Gastroesophageal sphincter (tissue), 4 donors: ENCODE results near the gene PARP8. TPM values are rescaled to one million over a fixed set of nuclear protein-coding genes. Genes with fewer than 3 reads are reported as not detected.

Source experiments
- ATAC-seq: fragments of 150-250 bp; one replicate; pipeline ENCODE4 v1.9.1; 2016; ENCODE audit warnings: mild to moderate bottlenecking, moderate library complexity
- H3K27ac ChIP-seq, 4 donors: fragments of 200-600 bp; sonication (generic) in 3 of 4; 1 replicate in 3 of 4; 2 replicates in 1 of 4; pipeline ENCODE4 v1.5.1; 2016 to 2019
- H3K27me3 ChIP-seq: fragments of 200-600 bp; sonication (generic); one replicate; pipeline ENCODE4 v1.5.1; 2019
- H3K36me3 ChIP-seq, 2 donors: fragments of 200-600 bp; sonication (generic); one replicate each; pipeline ENCODE4 v1.5.1; 2019; ENCODE audit warnings: control low read depth in 1 of 2
- H3K4me1 ChIP-seq, 3 donors: fragments of 200-600 bp; sonication (generic); 1 replicate in 2 of 3; 2 replicates in 1 of 3; pipeline ENCODE4 v1.5.1; 2016 to 2019; ENCODE audit warnings: control low read depth in 2 of 3
- H3K4me3 ChIP-seq, 2 donors: fragments of 200-600 bp; sonication (generic); one replicate each; pipeline ENCODE4 v1.5.1; 2019; ENCODE audit warnings: mild to moderate bottlenecking in 1 of 2, moderate library complexity in 1 of 2
- H3K9me3 ChIP-seq, 3 donors: fragments of 200-600 bp; sonication (generic); one replicate each; pipeline ENCODE4 v1.5.1; 2017 to 2019; ENCODE audit warnings: control low read depth in 2 of 3
- CTCF ChIP-seq, 4 experiments: fragments of 200-600 bp in 2 of 4; fragments of 450-650 bp in 2 of 4; sonication (generic) in 1 of 4; IDR thresholded peaks; one replicate each; pipeline ENCODE4 v1.5.1; 2017 to 2019; ENCODE audit warnings: antibody characterized with exemption in 4 of 4, mild to moderate bottlenecking in 2 of 4, moderate library complexity in 2 of 4
- EP300 ChIP-seq: sonication (generic); formaldehyde crosslinking; IDR thresholded peaks from one replicate; pipeline ENCODE4 v1.6.1; 2017; ENCODE audit warnings: antibody characterized with exemption, mild to moderate bottlenecking
- POLR2A ChIP-seq, 2 donors: fragments of 450-650 bp; IDR thresholded peaks; one replicate each; pipeline ENCODE4 v1.6.1; 2017; ENCODE audit warnings: antibody characterized with exemption in 2 of 2, mild to moderate bottlenecking in 2 of 2, moderate library complexity in 1 of 2
- POLR2AphosphoS5 ChIP-seq: sonication (generic); formaldehyde crosslinking; IDR thresholded peaks from one replicate; pipeline ENCODE4 v1.6.1; 2017; ENCODE audit warnings: antibody characterized with exemption
- WGBS, 2 donors: methylation state at CpG; one replicate each; pipeline ENCODE4 v1.1.5; 2018; ENCODE audit warnings: low coverage in 1 of 2; 5-methylcytosine and 5-hydroxymethylcytosine counted together
- total RNA-seq, 4 donors: library from RNA; depleted of rRNA; stranded (reverse); fragments of >200 nt; gene quantifications; one replicate each; pipeline ENCODE4 v1.1.0, GENCODE V29; 2016

The PARP8 gene
- total RNA-seq, 4 donors from 2014 or later: 3.9 to 43.1 (median 24.8) TPM

- no peaks in the 10 kb centered on the region for H3K9me3 ChIP-seq
- 59 to 75% methylated on average over 3 of the region's 3 CpGs for WGBS, 2 donors
- H3K27ac ChIP-seq: no peak overlapping the region
- no peaks in the 10 kb centered on the region for H3K27me3 ChIP-seq
- no peak overlapping the region for H3K4me3 ChIP-seq
- H3K4me1 ChIP-seq: no peaks in the 10 kb centered on the region
- no peaks in the 10 kb centered on the region for H3K36me3 ChIP-seq
- ATAC-seq: no peak
- TF ChIP-seq CTCF (IDR thresholded peaks at IDR 0.05): no peak
- no peak for TF ChIP-seq POLR2A (IDR thresholded peaks at IDR 0.05)
- TF ChIP-seq POLR2AphosphoS5: no peak
- TF ChIP-seq EP300: no peak
Observed at GRCh38 chr5:50887889-50888633, 221.6 kb downstream of the PARP8 start.

GRCh38 chr5:50888751-50889150, 222.3 kb downstream of the PARP8 start:
- H3K27me3 ChIP-seq: no peaks in the 10 kb centered on the region
- no peaks in the 10 kb centered on the region for H3K36me3 ChIP-seq
- WGBS, 2 donors: 91 to 100% methylated on average over 1 of the region's 1 CpG
- no peak overlapping the region for H3K4me3 ChIP-seq
- no peak for ATAC-seq
- H3K27ac ChIP-seq: no peak overlapping the region
- TF ChIP-seq EP300 (no peak), POLR2A (IDR thresholded peaks at IDR 0.05) (no peak), POLR2AphosphoS5 (no peak), CTCF (IDR thresholded peaks at IDR 0.05) (no peak)
- no peaks in the 10 kb centered on the region for H3K9me3 ChIP-seq
- no peaks in the 10 kb centered on the region for H3K4me1 ChIP-seq

GRCh38 chr5:50889790-50890189, 223.4 kb downstream of the PARP8 start:
- Histone ChIP-seq H3K9me3 (no peaks in the 10 kb centered on the region), H3K4me1 (no peaks in the 10 kb centered on the region), H3K27me3 (no peaks in the 10 kb centered on the region), H3K27ac (no peak overlapping the region), H3K4me3 (no peak overlapping the region), H3K36me3 (no peaks in the 10 kb centered on the region)
- TF ChIP-seq EP300: no peak
- no peak for TF ChIP-seq POLR2AphosphoS5
- TF ChIP-seq CTCF (IDR thresholded peaks at IDR 0.05): no peak
- TF ChIP-seq POLR2A (IDR thresholded peaks at IDR 0.05): no peak
- ATAC-seq: no peak
- 35 to 57% methylated on average over 2 of the region's 2 CpGs for WGBS, 2 donors

Other genes starting within 250 kb of the PARP8 start
- gene EMB, start 225.3 kb upstream of the PARP8 start, total RNA-seq: 10 to 100 TPM in 2 of 4 donors, 1 to 10 TPM in 2; 5.2 to 31.2 (median 15.3) TPM